AML-193 (cell line): ENCODE measurements around the gene PRKCA.
"Not testable (repeated sequence)": the region's sequence is repeated elsewhere in the genome, so short reads cannot be mapped to it uniquely, and the experiment has no call there.

Experiments used
- DNase-seq, 2 experiments: peaks; one replicate each; lab custom pipeline; 2025; lab: John Stamatoyannopoulos, UW

PRKCA gene

GRCh38 chr17:66715076-66715675 lies 412.8 kb downstream of the PRKCA start:
- no peak for DNase-seq

DNA sequence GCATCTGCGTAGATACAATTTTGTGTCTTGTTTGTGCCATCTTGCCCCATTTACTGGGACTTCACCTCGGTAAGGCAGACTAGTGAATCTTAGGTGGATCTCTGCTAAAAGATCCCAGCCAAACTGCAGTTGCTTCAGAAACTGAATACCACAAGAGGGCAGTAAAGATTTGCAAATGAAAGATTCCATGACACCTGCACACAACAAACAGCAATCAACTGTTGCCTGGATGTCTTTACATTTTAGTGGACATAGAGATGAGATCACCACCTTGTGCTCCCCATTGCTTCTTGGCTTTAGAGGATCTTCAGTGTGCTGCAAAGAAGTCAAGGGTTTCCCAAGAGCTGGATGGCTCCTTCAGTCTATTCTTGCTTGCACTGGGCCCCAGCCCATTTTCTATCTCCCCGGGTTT lies 413.3 kb downstream of the PRKCA start:
- peak; percentile 57 to 76 for DNase-seq

DNA sequence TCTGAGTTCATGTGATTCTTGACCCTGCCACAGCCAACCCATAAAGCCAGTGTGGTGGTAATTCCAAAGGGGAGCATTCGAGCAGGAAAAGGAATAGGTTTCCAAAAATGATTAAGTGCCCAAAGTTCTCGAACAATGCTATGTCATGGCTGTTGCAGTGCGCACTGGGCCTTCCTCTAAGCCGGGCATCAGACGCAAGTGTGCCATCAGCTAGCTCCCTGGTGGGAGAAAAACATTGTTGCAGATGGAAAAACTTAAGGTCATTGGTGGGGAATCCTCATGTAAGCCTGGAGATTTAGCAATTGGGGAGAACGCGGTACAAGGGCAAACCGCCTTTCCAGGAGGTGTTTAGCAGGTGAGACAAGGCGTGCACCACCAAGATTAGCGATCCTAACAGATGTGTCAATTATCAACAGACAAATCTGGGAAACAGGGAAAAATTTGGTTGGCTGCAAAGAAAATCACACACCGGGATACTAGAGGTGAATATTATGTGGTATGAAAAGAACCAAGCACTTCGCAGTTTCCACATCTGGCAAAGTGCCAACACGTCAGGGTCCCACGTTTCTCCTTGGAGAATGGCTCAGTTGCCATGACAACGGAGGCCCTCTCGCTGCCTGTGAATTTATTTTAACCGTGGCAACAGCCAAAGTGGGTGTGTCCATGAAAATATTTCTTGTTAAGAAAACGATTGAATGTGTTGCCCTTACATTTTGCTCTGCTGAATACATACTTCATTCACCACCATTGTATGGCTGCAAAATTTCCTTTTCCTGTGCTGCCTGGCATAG lies 414.0 kb downstream of the PRKCA start:
- no peak for DNase-seq

- DNase-seq = no peak
These were observed 415.2 kb downstream of the PRKCA start for GRCh38 chr17:66717641-66718058.

- no peak for DNase-seq
These were observed 417.6 kb downstream of the PRKCA start for GRCh38 chr17:66720027-66720426.

GRCh38 chr17:66720567-66720966 lies 418.2 kb downstream of the PRKCA start:
- DNase-seq = no peak

DNA sequence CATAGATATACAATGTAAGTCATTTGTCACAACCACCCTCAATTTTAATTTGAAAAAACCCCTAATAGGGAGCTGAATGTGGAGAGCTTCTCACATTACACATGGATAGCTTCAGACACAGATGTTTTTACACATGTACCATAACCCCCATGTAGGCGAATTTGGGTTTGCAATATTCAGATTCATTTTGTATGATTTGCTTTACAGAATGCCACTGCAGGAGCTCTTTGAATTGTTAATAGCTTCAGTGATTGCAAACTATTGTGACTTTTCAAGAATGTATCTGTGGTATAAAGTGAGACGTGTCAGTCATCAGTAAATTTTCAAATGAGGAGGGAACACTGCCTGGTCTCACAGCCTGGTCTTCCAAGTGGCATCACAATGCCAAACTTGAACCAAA lies 419.9 kb downstream of the PRKCA start:
- no peak for DNase-seq

DNA sequence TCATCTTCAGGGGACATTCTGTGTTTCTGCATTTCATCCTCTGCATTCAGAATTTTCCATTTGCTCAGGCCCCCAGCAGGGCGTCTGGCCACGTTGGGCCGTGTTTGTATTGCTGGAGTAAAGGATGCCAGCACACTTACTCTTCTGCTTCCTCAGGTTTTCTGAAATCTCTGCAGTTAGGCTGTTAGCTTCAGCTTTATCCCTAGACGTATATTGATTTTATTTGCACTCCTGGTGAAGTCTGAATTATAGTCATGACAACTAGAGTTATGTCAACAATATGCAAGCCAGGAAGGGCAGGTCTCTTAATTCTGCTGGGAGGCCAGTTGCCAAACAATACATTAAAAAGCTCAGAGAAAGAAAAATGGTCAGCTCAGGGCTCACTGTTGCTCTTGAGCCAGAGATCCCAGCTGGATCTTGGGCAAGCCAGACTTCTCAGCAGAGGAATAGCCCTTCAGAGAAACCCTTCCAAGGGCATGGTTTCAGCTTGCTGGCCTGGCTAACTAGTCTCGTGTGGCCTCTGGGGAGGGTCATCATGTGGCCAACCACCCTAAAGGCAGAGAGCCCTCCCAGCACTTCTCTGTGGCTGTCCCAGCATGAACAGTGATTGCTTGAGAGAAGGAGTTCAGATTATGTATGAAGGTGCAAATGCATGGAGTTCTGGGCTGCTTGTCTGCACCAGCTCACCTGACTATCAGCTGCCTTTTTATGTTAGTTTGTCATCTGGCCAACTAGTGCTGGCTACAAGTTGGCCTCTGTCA lies 422.3 kb downstream of the PRKCA start:
- DNase-seq = no peak

- not testable (repeated sequence) for DNase-seq
These were observed 423.0 kb downstream of the PRKCA start for GRCh38 chr17:66725438-66725837.

DNA sequence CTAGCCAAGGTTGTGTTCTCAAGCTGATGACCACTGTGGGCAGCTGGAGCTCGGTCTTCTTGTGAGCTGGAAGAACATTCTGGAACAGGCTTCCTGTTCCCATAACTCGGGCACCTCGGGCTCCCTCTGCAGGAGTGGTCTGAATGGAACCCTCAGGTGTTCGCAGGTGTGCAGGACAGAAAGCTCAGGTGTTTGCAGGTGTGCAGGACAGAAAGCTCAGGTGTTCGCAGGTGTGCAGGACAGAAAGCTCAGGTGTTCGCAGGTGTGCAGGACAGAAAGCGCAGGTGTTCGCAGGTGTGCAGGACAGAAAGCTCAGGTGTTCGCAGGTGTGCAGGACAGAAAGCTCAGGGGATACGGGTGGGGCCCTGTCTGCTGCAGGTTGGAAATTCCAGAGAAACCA lies 423.5 kb downstream of the PRKCA start:
- no peak for DNase-seq

- no peak for DNase-seq
These were observed 424.0 kb downstream of the PRKCA start for GRCh38 chr17:66726371-66726770.

- no peak for DNase-seq
These were observed 424.4 kb downstream of the PRKCA start for GRCh38 chr17:66726846-66727245.

- DNase-seq = peak; percentile 54 to 57
These were observed 425.5 kb downstream of the PRKCA start for GRCh38 chr17:66727634-66728570.

DNA sequence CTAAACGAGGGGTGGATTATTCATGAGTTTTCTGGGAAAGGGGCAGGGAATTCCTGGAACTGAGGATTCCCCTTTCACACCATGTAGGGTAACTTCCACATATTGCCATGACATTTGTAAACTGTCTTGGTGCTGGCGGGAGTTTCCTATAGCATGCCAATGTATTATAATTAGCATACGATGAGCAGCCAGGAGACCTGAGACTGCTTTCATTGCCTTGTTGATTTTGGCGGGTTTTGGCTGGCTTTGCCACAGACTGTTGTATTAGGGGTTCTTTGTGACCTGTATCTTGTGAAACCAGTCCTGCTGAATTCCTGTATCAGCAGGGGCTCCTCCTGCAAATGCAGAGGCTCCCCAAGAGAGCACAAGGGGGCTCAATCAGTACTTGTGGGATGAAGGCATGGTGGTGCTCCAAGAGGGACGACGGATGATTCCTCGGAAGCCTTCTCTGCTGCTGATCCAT lies 428.1 kb downstream of the PRKCA start:
- no peak for DNase-seq

- DNase-seq = no peak
These were observed 431.3 kb downstream of the PRKCA start for GRCh38 chr17:66733759-66734158.

GRCh38 chr17:66734186-66734943 lies 432.0 kb downstream of the PRKCA start:
- DNase-seq = no peak

- no peak for DNase-seq
These were observed 435.1 kb downstream of the PRKCA start for GRCh38 chr17:66737524-66737923.

- no peak for DNase-seq
These were observed 435.9 kb downstream of the PRKCA start for GRCh38 chr17:66738301-66738700.

DNA sequence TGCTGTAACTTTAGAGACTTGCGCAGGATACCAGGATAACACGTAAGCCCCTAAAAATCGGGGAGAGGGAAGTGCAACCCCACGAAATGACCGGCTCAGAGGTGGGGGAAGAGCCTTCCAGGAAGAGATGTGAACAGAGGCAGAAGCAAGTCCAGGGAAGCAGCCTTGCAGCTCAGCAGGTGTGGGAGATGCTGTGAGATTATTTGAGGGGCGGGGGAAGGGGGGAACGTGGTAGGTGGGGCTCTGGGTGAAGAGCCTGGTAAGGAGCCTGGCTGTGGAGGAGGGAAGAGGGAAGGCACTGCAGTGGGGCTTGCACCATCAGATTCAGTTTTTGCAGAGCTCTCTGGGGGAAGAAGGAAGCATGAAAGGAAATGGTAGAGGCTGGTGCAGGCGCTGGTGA lies 437.1 kb downstream of the PRKCA start:
- DNase-seq = no peak

DNA sequence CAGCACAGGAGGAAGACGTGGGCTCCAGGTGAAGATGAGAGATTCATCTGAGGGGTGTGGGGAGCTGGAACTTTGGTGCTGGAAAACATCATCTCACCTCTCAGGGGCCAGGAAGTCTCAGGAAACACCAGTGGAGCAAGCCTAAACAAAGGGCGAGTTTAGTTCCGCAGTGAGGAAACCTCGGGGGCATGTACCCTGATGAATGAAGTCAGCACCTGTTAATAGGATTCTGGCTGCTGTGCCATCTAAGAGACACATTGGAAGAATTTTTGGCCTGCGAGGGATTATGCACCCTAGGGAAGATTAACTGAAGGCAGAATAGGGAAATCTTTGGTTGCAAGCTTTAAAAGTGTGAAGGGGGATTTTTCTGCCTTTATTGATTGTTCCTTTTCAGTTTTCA lies 437.8 kb downstream of the PRKCA start:
- no peak for DNase-seq

GRCh38 chr17:66743511-66743910 lies 441.1 kb downstream of the PRKCA start:
- DNase-seq = no peak
